AG08395 (cell line): Measurements from ENCODE around the gene FBXO31.

ENCODE experiments used
- DNase-seq: peaks from one replicate; pipeline ENCODE4 v3.0.0; 2012; ENCODE audit warnings: mixed read lengths, low spot score

FBXO31 gene

DNA sequence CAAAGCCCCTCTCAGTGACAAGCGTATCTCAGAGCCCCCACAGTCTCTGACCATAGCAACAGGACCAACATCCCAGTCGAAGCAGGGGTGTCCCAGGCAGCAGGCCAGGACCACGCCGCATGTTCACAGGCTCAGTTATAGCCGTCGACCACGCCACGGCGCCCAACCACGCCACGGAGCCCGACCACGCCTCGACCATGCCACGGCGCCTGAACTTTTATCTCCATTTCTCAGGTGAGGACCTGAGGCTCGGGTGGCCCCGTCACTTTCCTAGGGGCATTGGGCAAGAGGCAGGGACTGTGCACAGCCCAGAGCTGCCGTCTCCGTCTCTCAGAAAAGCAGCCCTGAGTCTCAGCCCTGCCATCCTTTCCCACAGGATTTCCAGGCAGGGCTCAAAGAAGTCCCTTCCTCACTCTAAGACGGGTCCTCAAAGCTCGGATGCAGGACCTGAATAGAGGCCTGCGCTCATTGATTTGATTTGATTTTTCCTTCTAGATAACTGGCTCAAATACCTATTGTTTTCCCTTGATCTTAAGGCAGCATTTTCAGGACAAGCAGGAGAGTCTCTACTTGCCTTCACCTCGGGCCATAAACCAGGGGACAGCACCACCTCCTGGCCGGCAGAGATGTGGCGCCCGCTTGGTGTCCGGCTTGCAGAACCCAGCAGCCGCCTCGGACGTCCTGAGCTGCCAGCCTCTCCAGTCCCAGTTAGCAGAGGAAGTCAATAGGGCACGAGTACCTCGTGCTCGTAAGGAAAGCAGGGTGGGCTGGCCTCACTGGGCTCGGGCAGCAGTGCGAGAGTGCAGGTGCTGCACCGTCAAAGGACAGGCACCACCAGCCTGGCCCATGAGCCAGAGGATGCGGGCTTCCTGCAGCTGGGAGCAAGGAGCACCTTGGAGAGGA, 105.1 kb downstream of the FBXO31 start:
- DNase-seq: peak; percentile 91
